Upper lobe of left lung (tissue), 4 donors: ENCODE measurements around the gene CHST11.

ENCODE experiments used
- CTCF ChIP-seq, 6 experiments: fragments of 450-650 bp in 4 of 6; fragments of 200-600 bp in 2 of 6; sonication (generic) in 2 of 6; IDR thresholded peaks; one replicate each; pipeline ENCODE4 v1.5.1; 2016 to 2019; ENCODE audit warnings: antibody characterized with exemption in 6 of 6
- EP300 ChIP-seq, 4 donors: sonication (generic); formaldehyde crosslinking; IDR thresholded peaks; one replicate each; pipeline ENCODE4 v1.5.1; 2017; ENCODE audit warnings: antibody characterized with exemption in 4 of 4, control low read depth in 2 of 4
- POLR2A ChIP-seq, 4 donors: fragments of 450-650 bp; IDR thresholded peaks; one replicate each; pipeline ENCODE4 v1.5.1; 2016 to 2017; ENCODE audit warnings: antibody characterized with exemption in 4 of 4, mild to moderate bottlenecking in 2 of 4
- POLR2AphosphoS5 ChIP-seq, 2 donors: sonication (generic); formaldehyde crosslinking; IDR thresholded peaks; one replicate each; pipeline ENCODE4 v1.5.1; 2017; ENCODE audit warnings: antibody characterized with exemption in 2 of 2

GRCh38 chr12:104687823-104688573 is 231.2 kb downstream of the CHST11 start:
- no peak for TF ChIP-seq CTCF (IDR thresholded peaks at IDR 0.05)
- no peak for TF ChIP-seq POLR2A (IDR thresholded peaks at IDR 0.05)
- peak; percentile 19 to 49 for TF ChIP-seq POLR2AphosphoS5 (IDR thresholded peaks at IDR 0.05)
- peak in 1 of 4 donors; percentile 22 for TF ChIP-seq EP300 (IDR thresholded peaks at IDR 0.05)
